ENCODE measurements around the gene TOB1.

GRCh38 chr17:50865060-50865867 is 890 bp downstream of the TOB1 start:
- TF ChIP-seq POLR2AphosphoS5 (IDR thresholded peaks at IDR 0.05; ENCODE audit: low read depth, low read length) (no peak), TAF1 (IDR thresholded peaks at IDR 0.05; ENCODE audit: borderline replicate concordance, low read depth, low read length) (no peak)

All from GM12892 (cell line).